ENCODE data around the gene CYTH4.

- TF ChIP-seq CTCF (IDR thresholded peaks at IDR 0.05) (no peak), POLR2A (IDR thresholded peaks at IDR 0.05) (no peak)
These were observed 81.1 kb downstream of the CYTH4 start for GRCh38 chr22:37363261-37363992.

Data from lower leg skin (tissue), 3 donors.